Endothelial cell of umbilical vein (primary cell): ENCODE data around the gene TPR.

Experiments used
- CTCF ChIP-seq, 2 donors: IDR thresholded peaks; 1 replicate in 1 of 2; 2 replicates in 1 of 2; pipeline ENCODE4 v1.5.1; 2011; ENCODE audit warnings: low read length in 2 of 2, mild to moderate bottlenecking in 2 of 2, moderate library complexity in 2 of 2, control low read depth in 1 of 2, inconsistent platforms in 1 of 2, low read depth in 1 of 2; ENCODE audit not compliant: insufficient read depth in 1 of 2; ENCODE audit errors: extremely low read depth in 1 of 2
- EZH2 ChIP-seq: IDR thresholded peaks from 2 replicates; pipeline ENCODE4 v1.6.1; 2012; ENCODE audit warnings: borderline replicate concordance, low read depth, mild to moderate bottlenecking, moderate library complexity, low read length, inconsistent platforms; ENCODE audit not compliant: severe bottlenecking
- GATA2 ChIP-seq: IDR thresholded peaks from 2 replicates; pipeline ENCODE4 v1.7.0; 2011; ENCODE audit warnings: low read depth, mild to moderate bottlenecking, moderate library complexity, mixed read lengths, low read length; ENCODE audit not compliant: insufficient read length, insufficient read depth

GRCh38 chr1:186308264-186309060, 66.6 kb downstream of the TPR start:
- TF ChIP-seq EZH2 (no peak), CTCF (IDR thresholded peaks at IDR 0.05; ENCODE audit: extremely low read depth in 1 of 2, insufficient read depth in 1 of 2, low read depth in 1 of 2, low read length in 2 of 2) (no peak), GATA2 (no peak)
